PC-9 (cell line): Measurements from ENCODE around the gene PPP1R13L. TPM values are rescaled to one million over a fixed set of nuclear protein-coding genes. Genes with fewer than 3 reads are reported as not detected.
"Not testable (repeated sequence)": the region's sequence is repeated elsewhere in the genome, so short reads cannot be mapped to it uniquely, and the experiment has no call there.

Experiments used
- BruUV-seq: library from RNA; stranded (reverse); fragments of 400-500 nt; replicated peaks from 2 replicates; lab custom pipeline; 2021; lab: Mats Ljungman, UMichigan
- CTCF ChIA-PET: fragments of 300-600 bp; sonication (Branson Sonifier 250); formaldehyde crosslinking; loops from one replicate; lab custom pipeline; 2022; ENCODE audit warnings: antibody characterized with exemption; lab: Charles Lee
- POLR2A ChIA-PET: fragments of 300-600 bp; sonication (Branson Sonifier 250); formaldehyde crosslinking; loops from one replicate; lab custom pipeline; 2022; ENCODE audit warnings: antibody characterized with exemption; ENCODE audit not compliant: unreplicated experiment; lab: Charles Lee
- DNase-seq, 2 experiments: peaks; one replicate each; pipeline versions ENCODE4 v3.0.0 to v3.0.0-alpha.2; 2015 to 2022; ENCODE audit warnings: mixed read lengths in 1 of 2
- H2AFZ ChIP-seq: fragments of 200-600 bp; sonication (generic); 2 replicates; pipeline ENCODE4 v1.8.1; 2017; ENCODE audit warnings: antibody characterized with exemption
- H3F3A ChIP-seq: fragments of 200-600 bp; sonication (generic); 2 replicates; pipeline ENCODE4 v1.8.1; 2017; ENCODE audit warnings: antibody characterized with exemption, mild to moderate bottlenecking, low read depth; ENCODE audit not compliant: insufficient read depth
- H3K27ac ChIP-seq: fragments of 200-600 bp; sonication (generic); 2 replicates; pipeline ENCODE4 v1.6.1; 2016; ENCODE audit warnings: mixed run types
- H3K27me3 ChIP-seq: fragments of 200-600 bp; sonication (generic); 2 replicates; pipeline ENCODE4 v1.6.1; 2016; ENCODE audit warnings: low read depth, mixed run types; ENCODE audit not compliant: insufficient read depth
- H3K36me3 ChIP-seq: fragments of 200-600 bp; sonication (generic); 2 replicates; pipeline ENCODE4 v1.6.1; 2016; ENCODE audit warnings: low read depth, mixed run types
- H3K4me1 ChIP-seq: fragments of 200-600 bp; sonication (generic); replicated peaks from 2 replicates; pipeline ENCODE4 v1.6.1; 2016; ENCODE audit warnings: mixed run types; ENCODE audit not compliant: insufficient read depth
- H3K4me2 ChIP-seq: fragments of 200-600 bp; sonication (generic); 2 replicates; pipeline ENCODE4 v1.6.1; 2017; ENCODE audit warnings: mixed run types
- H3K4me3 ChIP-seq: fragments of 200-600 bp; sonication (generic); 2 replicates; pipeline ENCODE4 v1.6.1; 2016; ENCODE audit warnings: mixed run types
- H3K79me2 ChIP-seq: fragments of 200-600 bp; sonication (generic); 2 replicates; pipeline ENCODE4 v1.6.1; 2017; ENCODE audit warnings: low read depth, mixed run types
- H3K9me2 ChIP-seq: fragments of 200-600 bp; sonication (generic); 2 replicates; pipeline ENCODE4 v1.8.1; 2017; ENCODE audit warnings: mild to moderate bottlenecking; ENCODE audit not compliant: insufficient read depth
- H3K9me3 ChIP-seq: fragments of 200-600 bp; sonication (generic); 2 replicates; pipeline ENCODE4 v1.8.1; 2016; ENCODE audit warnings: low read depth; ENCODE audit not compliant: insufficient read depth
- H4K20me1 ChIP-seq: fragments of 200-600 bp; sonication (generic); 2 replicates; pipeline ENCODE4 v1.8.1; 2017; ENCODE audit not compliant: insufficient read depth
- EZH2 ChIP-seq: fragments of 200-600 bp; sonication (generic); IDR thresholded peaks from 2 replicates; pipeline ENCODE4 v1.8.0; 2017; ENCODE audit warnings: antibody characterized with exemption, low read depth
- intact Hi-C: fragments of 100-400 bp; cut with micrococcal nuclease; formaldehyde crosslinking; loops from one replicate; pipeline ENCODE4 v1.10.0; 2022; ENCODE audit not compliant: unreplicated experiment
- total RNA-seq: library from RNA; stranded (reverse); gene quantifications from 2 replicates; pipeline ENCODE4 v1.2.3, GENCODE V29; 2021
- TF ChIP-seq, protein P1 (sequence below): fragments of 200-600 bp; sonication (generic); conservative IDR thresholded peaks from 2 replicates; pipeline ENCODE4 v1.6.1; 2017; ENCODE audit warnings: mixed run types, antibody characterized with exemption, mild to moderate bottlenecking, moderate library complexity

Gene PPP1R13L
- total RNA-seq, 1 experiment from 2014 or later, result 121 TPM

DNA sequence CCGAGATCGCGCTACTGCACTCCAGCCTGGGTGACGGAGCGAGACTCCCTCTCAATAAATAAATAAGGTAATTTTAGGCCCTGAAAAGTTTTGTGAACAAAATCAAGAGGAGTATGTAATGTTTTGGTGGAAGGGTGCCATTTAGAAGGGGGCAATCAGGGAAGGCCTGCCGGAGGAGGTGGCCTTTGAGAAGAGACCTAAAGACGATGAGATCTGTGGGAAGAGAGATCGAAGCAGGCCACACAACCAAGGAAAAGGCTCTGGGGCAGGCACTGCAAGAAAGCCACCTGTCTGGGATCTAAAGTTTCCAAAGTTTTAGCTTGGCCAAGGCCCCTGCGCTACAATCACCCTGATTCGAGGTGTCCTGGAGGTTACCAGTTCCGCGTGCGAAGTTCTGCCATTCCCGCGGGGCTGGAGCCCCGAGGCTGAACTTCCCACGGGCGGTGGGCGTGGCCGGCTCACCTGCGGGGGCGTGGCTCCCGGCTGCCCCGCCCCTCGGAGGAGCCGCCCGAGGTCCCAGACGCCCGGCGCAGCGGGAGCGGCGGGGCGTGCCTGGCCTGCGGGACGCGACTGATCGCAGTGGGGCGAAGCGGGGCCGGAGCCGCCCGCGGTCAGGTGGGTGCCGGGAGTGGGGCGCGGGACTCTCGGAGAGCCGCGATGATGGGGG is 64.5 kb downstream of the PPP1R13L start, which contains the start of gene KLC3:
Gene KLC3 (plus strand): TSS at position 519 of the 667 bp plus-strand sequence. CDS start 4,792 bp downstream, outside the sequence.
- peak within 1 kb of the TSS; percentile 75 for H2AFZ ChIP-seq
- H3K79me2 ChIP-seq, result no peaks in the 10 kb centered on the region
- ChIA-PET CTCF (no interaction called here), POLR2A (interaction anchor here (0.7 kb wide), 1 partner anchor 800 kb away, joined by 7 read pairs; no protein-coding TSS in a partner anchor)
- no TSS peak for BruUV-seq
- no peaks in the 10 kb centered on the region for H3K27me3 ChIP-seq
- TF ChIP-seq, protein P1, sequence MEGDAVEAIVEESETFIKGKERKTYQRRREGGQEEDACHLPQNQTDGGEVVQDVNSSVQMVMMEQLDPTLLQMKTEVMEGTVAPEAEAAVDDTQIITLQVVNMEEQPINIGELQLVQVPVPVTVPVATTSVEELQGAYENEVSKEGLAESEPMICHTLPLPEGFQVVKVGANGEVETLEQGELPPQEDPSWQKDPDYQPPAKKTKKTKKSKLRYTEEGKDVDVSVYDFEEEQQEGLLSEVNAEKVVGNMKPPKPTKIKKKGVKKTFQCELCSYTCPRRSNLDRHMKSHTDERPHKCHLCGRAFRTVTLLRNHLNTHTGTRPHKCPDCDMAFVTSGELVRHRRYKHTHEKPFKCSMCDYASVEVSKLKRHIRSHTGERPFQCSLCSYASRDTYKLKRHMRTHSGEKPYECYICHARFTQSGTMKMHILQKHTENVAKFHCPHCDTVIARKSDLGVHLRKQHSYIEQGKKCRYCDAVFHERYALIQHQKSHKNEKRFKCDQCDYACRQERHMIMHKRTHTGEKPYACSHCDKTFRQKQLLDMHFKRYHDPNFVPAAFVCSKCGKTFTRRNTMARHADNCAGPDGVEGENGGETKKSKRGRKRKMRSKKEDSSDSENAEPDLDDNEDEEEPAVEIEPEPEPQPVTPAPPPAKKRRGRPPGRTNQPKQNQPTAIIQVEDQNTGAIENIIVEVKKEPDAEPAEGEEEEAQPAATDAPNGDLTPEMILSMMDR, result no peak
- TF ChIP-seq EZH2, result no peak
- no peak within 1 kb of the TSS for H3K27ac ChIP-seq
- peaks cover 34% of the 10 kb centered on the region for H3F3A ChIP-seq
- peak; percentile 50 to 85 for DNase-seq
- peaks cover 8% of the 10 kb centered on the region for H3K4me1 ChIP-seq
- H4K20me1 ChIP-seq, result no peaks in the 10 kb centered on the region
- H3K4me3 ChIP-seq, result peak within 1 kb of the TSS; percentile 56
- H3K36me3 ChIP-seq, result no peaks in the 10 kb centered on the region
- peak within 1 kb of the TSS; percentile 78 for H3K4me2 ChIP-seq
- H3K9me2 ChIP-seq, result no peaks in the 10 kb centered on the region
- no peaks in the 10 kb centered on the region; the same call in 1 of the 2 replicates for H3K9me3 ChIP-seq
- intact Hi-C loops, result no loop called here

DNA sequence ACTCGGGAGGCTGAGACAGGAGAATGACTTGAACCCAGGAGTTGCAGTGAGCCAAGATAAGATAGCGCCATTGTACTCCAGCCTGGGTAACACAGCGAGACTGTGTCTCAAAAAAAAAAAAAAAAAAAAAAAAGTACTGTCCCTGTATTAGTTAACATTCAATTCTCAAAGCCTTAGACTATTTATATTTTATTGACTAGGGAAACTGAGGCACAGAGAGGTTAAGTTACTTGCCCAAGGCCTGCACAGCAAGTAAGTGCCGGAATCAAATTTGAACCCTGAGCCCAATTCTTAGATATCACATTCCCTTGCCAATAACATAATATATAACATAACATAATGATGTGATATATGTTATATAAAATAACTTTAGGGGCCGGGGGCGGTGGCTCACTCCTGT is 65.2 kb downstream of the PPP1R13L start:
- Histone ChIP-seq H3K4me2 (no peak overlapping the region), H3K4me3 (no peak overlapping the region), H3K36me3 (no peaks in the 10 kb centered on the region), H3K9me3 (no peaks in the 10 kb centered on the region; the same call in 1 of the 2 replicates), H3K79me2 (no peaks in the 10 kb centered on the region), H3K4me1 (peaks cover 9% of the 10 kb centered on the region), H3F3A (peaks cover 39% of the 10 kb centered on the region), H3K27ac (no peak overlapping the region), H4K20me1 (no peaks in the 10 kb centered on the region), H3K9me2 (no peaks in the 10 kb centered on the region), H3K27me3 (no peaks in the 10 kb centered on the region), H2AFZ (no peak overlapping the region)
- POLR2A ChIA-PET, result no interaction called here
- no TSS peak for BruUV-seq
- intact Hi-C loops, result loop anchor here (5.0 kb wide), 3 partner anchors 92 to 262 kb away; partner anchors contain the start of genes EXOC3L2, GEMIN7 and ZNF296
- no peak for TF ChIP-seq EZH2
- TF ChIP-seq, protein P1, result no peak
- CTCF ChIA-PET, result interaction anchor here (0.6 to 0.7 kb wide), 2 partner anchors 114 to 276 kb away, joined by 3 to 7 read pairs; no protein-coding TSS in a partner anchor
- no peak for DNase-seq

DNA sequence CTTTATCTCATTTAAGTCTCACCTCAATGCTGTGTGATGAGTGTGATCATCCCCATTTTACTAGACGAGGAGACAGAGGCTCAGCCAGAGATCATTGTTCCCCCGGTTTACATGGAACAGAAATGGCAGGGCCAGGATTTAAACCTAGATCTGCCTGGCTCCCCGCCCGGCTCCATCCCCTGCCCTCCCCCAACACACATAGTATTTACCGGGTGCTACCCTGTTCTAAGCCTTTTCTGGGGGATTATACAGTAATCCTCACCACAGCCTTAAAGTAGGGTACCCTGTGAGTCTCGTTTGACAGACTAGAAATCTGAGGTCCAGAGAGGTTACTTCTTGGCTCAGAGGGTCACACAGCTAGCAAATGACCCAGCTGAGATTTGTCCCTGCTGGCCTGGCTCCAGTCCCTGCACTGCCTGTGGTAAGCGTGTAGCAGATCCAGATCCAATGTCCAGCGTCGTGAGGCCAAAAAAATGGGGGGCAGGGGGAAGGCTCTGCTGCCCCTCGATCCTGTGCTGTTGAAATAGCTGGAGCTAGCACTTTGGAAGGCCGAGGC is 68.1 kb downstream of the PPP1R13L start:
- no peak for DNase-seq
- Histone ChIP-seq H3K27ac (no peak overlapping the region), H3K4me2 (no peak overlapping the region), H3K9me2 (no peaks in the 10 kb centered on the region), H3K79me2 (no peaks in the 10 kb centered on the region), H4K20me1 (no peaks in the 10 kb centered on the region), H3K4me1 (peaks cover 9% of the 10 kb centered on the region), H3F3A (peaks cover 30% of the 10 kb centered on the region), H3K4me3 (no peak overlapping the region), H3K36me3 (no peaks in the 10 kb centered on the region), H3K9me3 (no peaks in the 10 kb centered on the region; the same call in 1 of the 2 replicates), H3K27me3 (no peaks in the 10 kb centered on the region), H2AFZ (no peak overlapping the region)
- POLR2A ChIA-PET, result no interaction called here
- CTCF ChIA-PET, result no interaction called here
- BruUV-seq, result no TSS peak
- intact Hi-C loops, result loop anchor here (5.0 kb wide), 3 partner anchors 89 to 259 kb away; partner anchors contain the start of genes EXOC3L2, GEMIN7 and ZNF296
- TF ChIP-seq, protein P1, result no peak
- TF ChIP-seq EZH2, result no peak

DNA sequence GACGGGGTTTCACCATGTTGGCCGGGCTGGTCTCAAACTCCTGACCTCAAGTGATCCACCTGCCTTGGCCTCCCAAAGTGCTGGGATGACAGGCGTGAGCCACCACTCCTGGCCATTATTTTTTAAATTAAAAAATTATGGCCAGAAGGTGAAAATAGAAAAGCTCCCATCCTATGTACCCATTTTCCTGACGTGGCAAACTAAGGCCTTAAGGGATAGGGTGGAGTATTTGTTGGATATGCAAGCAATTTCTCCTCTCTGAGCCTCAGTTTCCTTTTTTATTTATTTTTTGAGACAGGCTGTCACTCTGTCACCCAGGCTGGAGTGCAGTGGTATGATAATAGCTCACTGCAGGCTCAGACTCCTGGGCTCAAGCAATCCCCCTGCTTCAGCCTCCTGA is 70.0 kb downstream of the PPP1R13L start:
- BruUV-seq, result not testable (repeated sequence)

More for the DNA sequence above, 70.0 kb downstream of the PPP1R13L start:
- H3K4me1 ChIP-seq, H2AFZ ChIP-seq, DNase-seq, H3K4me3 ChIP-seq, H3K4me2 ChIP-seq, CTCF ChIA-PET, H3K79me2 ChIP-seq, H3K27me3 ChIP-seq, H4K20me1 ChIP-seq, H3K9me3 ChIP-seq, H3K9me2 ChIP-seq, H3K36me3 ChIP-seq, H3K27ac ChIP-seq: not testable (repeated sequence)
- POLR2A ChIA-PET, result interaction anchor here (0.6 kb wide), 1 partner anchor 445 kb away, joined by 4 read pairs; no protein-coding TSS in a partner anchor
- peaks cover 26% of the 10 kb centered on the region for H3F3A ChIP-seq
- intact Hi-C loops, result loop anchor here (5.0 kb wide), 3 partner anchors 88 to 258 kb away; partner anchors contain the start of genes EXOC3L2, GEMIN7 and ZNF296
